Uterus (tissue), 2 donors: Measurements from ENCODE around the gene DBNDD1.

Experiments
- POLR2A ChIP-seq, 2 donors: fragments of 450-650 bp; IDR thresholded peaks; one replicate each; pipeline ENCODE4 v1.6.1; 2016; ENCODE audit warnings: antibody characterized with exemption in 2 of 2, mild to moderate bottlenecking in 1 of 2, moderate library complexity in 1 of 2
- TF ChIP-seq, protein P1 (sequence below), 4 experiments: fragments of 200-600 bp in 2 of 4; fragments of 450-650 bp in 2 of 4; sonication (generic) in 2 of 4; IDR thresholded peaks; one replicate each; pipeline ENCODE4 v1.5.1; 2016 to 2019; ENCODE audit warnings: antibody characterized with exemption in 4 of 4, mild to moderate bottlenecking in 2 of 4, moderate library complexity in 1 of 4

DNA sequence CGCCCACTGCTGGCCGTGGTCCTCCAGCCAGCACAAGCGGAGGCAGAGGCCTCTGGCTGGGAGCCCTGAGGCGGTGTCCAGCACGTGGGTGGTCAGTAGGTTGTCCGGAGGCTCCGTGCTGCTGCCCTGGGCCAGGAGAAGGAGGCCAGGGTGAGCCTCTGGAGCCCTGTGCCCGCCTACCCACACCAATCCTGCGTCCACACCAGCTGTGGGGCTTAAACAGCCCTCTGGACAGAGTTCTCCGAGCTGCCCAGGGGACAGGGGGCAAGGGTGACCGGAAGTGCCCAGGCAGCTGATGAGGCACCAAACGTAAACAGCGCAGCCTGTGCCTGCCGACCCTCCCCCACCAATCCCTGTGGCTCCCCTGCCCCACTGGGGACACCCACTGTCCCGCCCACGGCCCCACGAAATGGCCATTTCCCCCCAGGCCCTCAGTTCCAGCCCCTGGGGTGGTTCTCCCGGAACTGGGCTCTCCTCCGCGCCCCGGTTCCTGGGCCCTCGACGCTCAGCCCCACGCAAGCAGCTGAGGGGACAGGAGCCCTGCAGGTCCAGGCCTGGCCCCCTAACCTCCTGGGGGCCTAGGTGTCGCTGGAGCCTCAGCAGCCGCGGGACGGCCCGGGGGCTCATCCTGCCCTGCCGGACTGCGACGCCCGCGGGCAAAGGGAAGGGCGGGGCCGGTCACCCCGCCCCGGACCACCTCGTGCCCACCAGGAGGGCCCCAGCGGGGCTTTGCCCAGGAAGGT is 27.9 kb upstream of the DBNDD1 start:
- TF ChIP-seq, protein P1, sequence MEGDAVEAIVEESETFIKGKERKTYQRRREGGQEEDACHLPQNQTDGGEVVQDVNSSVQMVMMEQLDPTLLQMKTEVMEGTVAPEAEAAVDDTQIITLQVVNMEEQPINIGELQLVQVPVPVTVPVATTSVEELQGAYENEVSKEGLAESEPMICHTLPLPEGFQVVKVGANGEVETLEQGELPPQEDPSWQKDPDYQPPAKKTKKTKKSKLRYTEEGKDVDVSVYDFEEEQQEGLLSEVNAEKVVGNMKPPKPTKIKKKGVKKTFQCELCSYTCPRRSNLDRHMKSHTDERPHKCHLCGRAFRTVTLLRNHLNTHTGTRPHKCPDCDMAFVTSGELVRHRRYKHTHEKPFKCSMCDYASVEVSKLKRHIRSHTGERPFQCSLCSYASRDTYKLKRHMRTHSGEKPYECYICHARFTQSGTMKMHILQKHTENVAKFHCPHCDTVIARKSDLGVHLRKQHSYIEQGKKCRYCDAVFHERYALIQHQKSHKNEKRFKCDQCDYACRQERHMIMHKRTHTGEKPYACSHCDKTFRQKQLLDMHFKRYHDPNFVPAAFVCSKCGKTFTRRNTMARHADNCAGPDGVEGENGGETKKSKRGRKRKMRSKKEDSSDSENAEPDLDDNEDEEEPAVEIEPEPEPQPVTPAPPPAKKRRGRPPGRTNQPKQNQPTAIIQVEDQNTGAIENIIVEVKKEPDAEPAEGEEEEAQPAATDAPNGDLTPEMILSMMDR (IDR thresholded peaks at IDR 0.05) = no peak
- TF ChIP-seq POLR2A (IDR thresholded peaks at IDR 0.05) = peak in 1 of 2 donors; percentile 23
